ENCODE results near the gene TMEM72. TPM values are rescaled to one million over a fixed set of nuclear protein-coding genes. Genes with fewer than 3 reads are reported as not detected.

Gene TMEM72
- polyA plus RNA-seq, 3 donors, result not detected

DNA sequence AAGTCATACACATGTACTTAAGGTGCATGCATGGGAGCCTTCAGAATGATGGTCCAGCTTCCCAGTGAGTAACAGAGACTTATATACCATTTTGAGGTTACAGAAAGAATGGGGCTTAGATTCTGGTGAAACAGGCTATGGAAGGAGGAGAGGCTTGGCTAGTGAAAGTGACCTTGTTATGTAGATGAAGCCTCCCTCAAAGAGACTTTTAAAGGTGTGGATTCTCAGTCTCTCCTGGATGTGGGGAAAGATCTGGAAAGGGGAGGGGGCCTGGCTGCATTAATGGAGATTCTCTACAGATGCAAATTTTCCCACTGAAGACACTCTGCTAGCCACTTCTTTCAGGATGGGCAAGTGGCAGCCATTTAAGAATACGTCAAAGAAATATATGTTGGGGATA lies 54.0 kb downstream of the TMEM72 start:
- peaks cover 61% of the 10 kb centered on the region for H4K20me1 ChIP-seq (ENCODE audit: insufficient read depth, low read length)
- peak overlapping the region; percentile 73 to 81 for H3K27ac ChIP-seq (ENCODE audit: low read depth in 1 of 2, low read length in 2 of 2)
- H3K27me3 ChIP-seq (ENCODE audit: control insufficient read depth in 2 of 2, insufficient read depth in 2 of 2, low read length in 2 of 2), result no peaks in the 10 kb centered on the region
- H3K4me2 ChIP-seq (replicated peaks; ENCODE audit: extremely low read depth, low read length, poor library complexity, severe bottlenecking), result peak overlapping the region; percentile 99
- peaks cover 99 to 100% of the 10 kb centered on the region in 2 donors for H3K4me1 ChIP-seq (ENCODE audit: control insufficient read depth in 1 of 2, insufficient read depth in 2 of 2, low read length in 2 of 2)
- H3K36me3 ChIP-seq (replicated peaks in 1 of 2; ENCODE audit: control insufficient read depth in 1 of 2, insufficient read depth in 2 of 2, low read length in 2 of 2), result peaks cover 10 to 15% of the 10 kb centered on the region in 2 donors
- Mint-ChIP-seq H3K4me3 (peak overlapping the region in 1 of 2 donors; percentile 63), H3K4me1 (peaks cover 99% of the 10 kb centered on the region), H3K9me3 (no peaks in the 10 kb centered on the region), H3K36me3 (peaks cover 36 to 57% of the 10 kb centered on the region in 2 donors), H3K27ac (peak overlapping the region; percentile 83 to 98 (median 95)), H3K27me3 (ENCODE audit: low read depth in 3 of 3) (no peaks in the 10 kb centered on the region)
- no peak overlapping the region for H2AFZ ChIP-seq (ENCODE audit: insufficient read depth, low read depth, low read length, poor library complexity, severe bottlenecking)
- peak overlapping the region; percentile 59 for H3K9ac ChIP-seq (ENCODE audit: insufficient read depth, low read length, poor library complexity, severe bottlenecking)
- WGBS (ENCODE audit: insufficient coverage), result no CpG with 5 or more reads among the region's 1 CpG
- H3K4me3 ChIP-seq (replicated peaks in 1 of 3; ENCODE audit: low read depth in 2 of 3, low read length in 3 of 3), result peak overlapping the region in 1 of 3 experiments; percentile 96
- no peak for DNase-seq
- TF ChIP-seq, protein P1, sequence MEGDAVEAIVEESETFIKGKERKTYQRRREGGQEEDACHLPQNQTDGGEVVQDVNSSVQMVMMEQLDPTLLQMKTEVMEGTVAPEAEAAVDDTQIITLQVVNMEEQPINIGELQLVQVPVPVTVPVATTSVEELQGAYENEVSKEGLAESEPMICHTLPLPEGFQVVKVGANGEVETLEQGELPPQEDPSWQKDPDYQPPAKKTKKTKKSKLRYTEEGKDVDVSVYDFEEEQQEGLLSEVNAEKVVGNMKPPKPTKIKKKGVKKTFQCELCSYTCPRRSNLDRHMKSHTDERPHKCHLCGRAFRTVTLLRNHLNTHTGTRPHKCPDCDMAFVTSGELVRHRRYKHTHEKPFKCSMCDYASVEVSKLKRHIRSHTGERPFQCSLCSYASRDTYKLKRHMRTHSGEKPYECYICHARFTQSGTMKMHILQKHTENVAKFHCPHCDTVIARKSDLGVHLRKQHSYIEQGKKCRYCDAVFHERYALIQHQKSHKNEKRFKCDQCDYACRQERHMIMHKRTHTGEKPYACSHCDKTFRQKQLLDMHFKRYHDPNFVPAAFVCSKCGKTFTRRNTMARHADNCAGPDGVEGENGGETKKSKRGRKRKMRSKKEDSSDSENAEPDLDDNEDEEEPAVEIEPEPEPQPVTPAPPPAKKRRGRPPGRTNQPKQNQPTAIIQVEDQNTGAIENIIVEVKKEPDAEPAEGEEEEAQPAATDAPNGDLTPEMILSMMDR (IDR thresholded peaks at IDR 0.05), result no peak
- peaks cover 86% of the 10 kb centered on the region for H3K79me2 ChIP-seq (ENCODE audit: insufficient read depth, low read length)
- no peaks in the 10 kb centered on the region for H3K9me3 ChIP-seq (replicated peaks in 1 of 2; ENCODE audit: control insufficient read depth in 1 of 2, insufficient read depth in 1 of 2, low read length in 2 of 2)
- intact Hi-C loops (cut with micrococcal nuclease), result loop anchor here in 1 of 2 donors (10.0 kb wide), 2 partner anchors 410 to 1060 kb away; partner anchors contain the start of gene ALOX5

DNA sequence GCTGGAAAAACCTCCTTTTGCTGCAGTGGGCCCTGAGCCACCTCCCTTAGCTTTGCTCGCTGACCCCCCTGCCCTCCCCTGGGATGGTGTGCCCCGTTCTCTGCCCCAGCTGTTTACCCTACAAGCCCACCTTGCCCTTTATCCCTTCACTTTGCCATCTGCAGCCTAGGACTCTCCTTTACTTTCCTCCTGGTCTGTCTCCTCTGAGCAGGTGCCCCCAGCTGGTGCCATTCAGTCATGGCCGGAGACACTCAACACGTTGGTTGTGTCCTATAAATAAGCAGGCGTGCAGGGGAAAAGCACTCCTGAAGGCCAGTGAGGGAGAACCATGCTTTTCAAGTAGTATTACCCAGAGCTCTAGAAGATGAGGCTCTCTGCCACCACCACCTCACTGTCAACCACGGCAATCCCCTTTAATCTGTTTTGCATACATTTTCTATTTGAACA lies 54.5 kb downstream of the TMEM72 start:
- peaks cover 40 to 62% of the 10 kb centered on the region in 2 donors for H3K36me3 Mint-ChIP-seq
- Histone ChIP-seq H3K27ac (ENCODE audit: low read depth in 1 of 2, low read length in 2 of 2) (peak overlapping the region; percentile 73 to 81), H4K20me1 (ENCODE audit: insufficient read depth, low read length) (peaks cover 58% of the 10 kb centered on the region), H3K4me3 (replicated peaks in 1 of 3; ENCODE audit: low read depth in 2 of 3, low read length in 3 of 3) (peak overlapping the region in 1 of 3 experiments; percentile 96), H3K4me1 (ENCODE audit: control insufficient read depth in 1 of 2, insufficient read depth in 2 of 2, low read length in 2 of 2) (peaks cover 98 to 100% of the 10 kb centered on the region in 2 donors), H3K36me3 (replicated peaks in 1 of 2; ENCODE audit: control insufficient read depth in 1 of 2, insufficient read depth in 2 of 2, low read length in 2 of 2) (peaks cover 15 to 21% of the 10 kb centered on the region in 2 donors), H3K9ac (ENCODE audit: insufficient read depth, low read length, poor library complexity, severe bottlenecking) (peak overlapping the region; percentile 59), H3K27me3 (ENCODE audit: control insufficient read depth in 2 of 2, insufficient read depth in 2 of 2, low read length in 2 of 2) (no peaks in the 10 kb centered on the region), H3K4me2 (replicated peaks; ENCODE audit: extremely low read depth, low read length, poor library complexity, severe bottlenecking) (peak overlapping the region; percentile 99), H3K9me3 (replicated peaks in 1 of 2; ENCODE audit: control insufficient read depth in 1 of 2, insufficient read depth in 1 of 2, low read length in 2 of 2) (no peaks in the 10 kb centered on the region), H3K79me2 (ENCODE audit: insufficient read depth, low read length) (peaks cover 86% of the 10 kb centered on the region), H2AFZ (ENCODE audit: insufficient read depth, low read depth, low read length, poor library complexity, severe bottlenecking) (no peak overlapping the region)
- H3K4me1 Mint-ChIP-seq, result peaks cover 97% of the 10 kb centered on the region
- no peaks in the 10 kb centered on the region for H3K27me3 Mint-ChIP-seq (ENCODE audit: low read depth in 3 of 3)
- H3K4me3 Mint-ChIP-seq, result peak overlapping the region; percentile 48 to 63
- intact Hi-C loops (cut with micrococcal nuclease), result loop anchor here in 1 of 2 donors (10.0 kb wide), 2 partner anchors 409 to 1059 kb away; partner anchors contain the start of gene ALOX5
- H3K9me3 Mint-ChIP-seq, result peaks cover 0 to 3% (median 0%) of the 10 kb centered on the region in 7 donors
- 88% methylated on average over 5 of the region's 6 CpGs for WGBS (ENCODE audit: insufficient coverage)
- peak overlapping the region; percentile 83 to 98 (median 95) for H3K27ac Mint-ChIP-seq
- TF ChIP-seq, protein P1 (IDR thresholded peaks at IDR 0.05), result no peak
- no peak for DNase-seq

All from CD14-positive monocyte (primary cell).